ENCODE measurements around the gene PTPRJ. TPM values are rescaled to one million over a fixed set of nuclear protein-coding genes. Genes with fewer than 3 reads are reported as not detected.

Gene PTPRJ
- total and polyA plus RNA-seq, 2 donors (not counting 3 experiments of a cell fraction or from before 2014, with no cell fraction given) = 3.1 to 7.7 TPM

DNA sequence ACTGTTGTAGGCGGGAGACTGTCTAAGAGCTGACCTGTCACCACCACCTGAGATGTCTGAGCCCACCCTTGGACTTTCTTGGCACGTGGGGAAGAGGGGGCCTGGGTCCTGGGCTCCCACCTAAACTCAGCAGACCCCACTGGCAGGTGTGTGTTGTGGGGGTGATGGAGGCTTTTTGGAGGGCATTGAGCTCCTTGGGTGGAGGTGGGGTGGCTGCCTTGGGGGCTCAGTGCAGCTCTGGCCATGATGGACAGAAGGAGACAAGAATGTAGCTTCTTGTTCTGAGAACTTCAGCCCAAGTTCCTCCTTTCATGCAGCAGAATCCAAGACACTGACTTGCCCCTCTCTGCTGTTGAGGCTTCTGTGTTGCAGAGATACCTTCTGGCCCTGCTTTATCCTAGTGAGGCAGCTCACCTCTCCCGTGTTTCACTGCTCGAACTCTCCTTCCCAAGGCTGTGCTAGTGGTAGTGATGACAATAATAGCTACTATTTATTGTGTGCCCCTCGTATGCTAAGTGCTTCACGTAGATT, 119.6 kb downstream of the PTPRJ start:
- no peaks in the 10 kb centered on the region for H3K9me3 ChIP-seq (replicated peaks; ENCODE audit: control insufficient read depth, insufficient read depth, low read length)
- BruUV-seq (replicated peaks) = no TSS peak
- intact Hi-C loops (cut with micrococcal nuclease) (no loop called here), dilution Hi-C loops (cut with MboI; ENCODE audit: extremely low pct_ligation_motif_present, low sequenced_read_pairs) (no loop called here)
- H3K27me3 ChIP-seq (ENCODE audit: control insufficient read depth in 2 of 2, insufficient read depth in 2 of 2, low read length in 2 of 2) = no peaks in the 10 kb centered on the region
- no peak overlapping the region for H2AFZ ChIP-seq (ENCODE audit: low read depth, low read length)
- CTCF ChIA-PET = interaction anchor here (0.6 to 5.9 kb wide), 3 partner anchors 8 to 165 kb away, joined by 3 to 46 read pairs (median 3); no protein-coding TSS in a partner anchor
- DNase-seq (ENCODE audit: low read depth, low spot score) (no peak), FAIRE-seq (no peak)
- no peak overlapping the region for H3K4me3 ChIP-seq (replicated peaks in 1 of 3; ENCODE audit: insufficient read depth in 1 of 3, low read depth in 1 of 3, low read length in 3 of 3)
- no peaks in the 10 kb centered on the region for H3K79me2 ChIP-seq (ENCODE audit: control insufficient read depth, insufficient read depth, low read length)
- no peaks in the 10 kb centered on the region for H3K36me3 ChIP-seq (ENCODE audit: control insufficient read depth in 2 of 2, extremely low read depth in 1 of 2, insufficient read depth in 2 of 2, low read length in 2 of 2)
- POLR2A ChIA-PET = no interaction called here
- H3K9me1 ChIP-seq (replicated peaks; ENCODE audit: control insufficient read depth, extremely low read depth, insufficient read depth, low read length) = no peaks in the 10 kb centered on the region
- no peaks in the 10 kb centered on the region for H3K4me1 ChIP-seq (ENCODE audit: control insufficient read depth, extremely low read depth, insufficient read depth, low read length)
- no peak overlapping the region for H3K4me2 ChIP-seq (ENCODE audit: insufficient read depth, low read length)
- no peak overlapping the region for H3K9ac ChIP-seq (replicated peaks; ENCODE audit: extremely low read depth, insufficient read depth, low read length)
- no peak overlapping the region for H3K27ac ChIP-seq (ENCODE audit: insufficient read depth, low read depth, low read length)
- no peak for TF ChIP-seq EZH2 (IDR thresholded peaks at IDR 0.05; ENCODE audit: borderline replicate concordance, low read depth, low read length, severe bottlenecking)
- TF ChIP-seq MYC (IDR thresholded peaks at IDR 0.05; ENCODE audit: low read depth, low read length) = no peak
- no peak for TF ChIP-seq POLR2AphosphoS5 (IDR thresholded peaks at IDR 0.05; ENCODE audit: insufficient read depth, low read depth, low read length)
- TF ChIP-seq CTCF (IDR thresholded peaks at IDR 0.05; ENCODE audit: extremely low read depth in 1 of 2, insufficient read depth in 1 of 2, low read depth in 1 of 2, low read length in 2 of 2) = no peak
- no peak for TF ChIP-seq GATA2 (IDR thresholded peaks at IDR 0.05; ENCODE audit: insufficient read depth, insufficient read length, low read depth, low read length)
- no peak for TF ChIP-seq JUN (IDR thresholded peaks at IDR 0.05; ENCODE audit: borderline replicate concordance, insufficient read depth, insufficient read length, low read depth)
- TF ChIP-seq, protein P1, sequence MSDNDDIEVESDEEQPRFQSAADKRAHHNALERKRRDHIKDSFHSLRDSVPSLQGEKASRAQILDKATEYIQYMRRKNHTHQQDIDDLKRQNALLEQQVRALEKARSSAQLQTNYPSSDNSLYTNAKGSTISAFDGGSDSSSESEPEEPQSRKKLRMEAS (IDR thresholded peaks at IDR 0.05; ENCODE audit: insufficient read depth, insufficient read length) = no peak
- no peak for TF ChIP-seq FOS (IDR thresholded peaks at IDR 0.05; ENCODE audit: borderline replicate concordance, insufficient read depth, low read length)
- TF ChIP-seq POLR2A (IDR thresholded peaks at IDR 0.05; ENCODE audit: low read depth, low read length) = no peak
- no peaks in the 10 kb centered on the region for H4K20me1 ChIP-seq (replicated peaks; ENCODE audit: control insufficient read depth, extremely low read depth, insufficient read depth, low read length)

Measured in endothelial cell of umbilical vein (primary cell).